Mesenchymal stem cell (in vitro differentiated cells and primary cell): ENCODE data around the gene LRCH4.

ENCODE experiments used
- DNase-seq: peaks from one replicate; pipeline ENCODE4 v3.0.0-alpha.2; 2013
- H2AFZ ChIP-seq: one replicate; pipeline ENCODE4 v1.6.1; 2013; ENCODE audit warnings: low read depth, mild to moderate bottlenecking, control low read depth, inconsistent platforms, low read length, moderate library complexity
- H2AK5ac ChIP-seq: 2 replicates; pipeline ENCODE4 v1.6.1; 2013; ENCODE audit warnings: low read length, moderate library complexity, mild to moderate bottlenecking, inconsistent platforms; ENCODE audit not compliant: severe bottlenecking
- H2BK120ac ChIP-seq: one replicate; pipeline ENCODE4 v1.6.1; 2013; ENCODE audit warnings: low read depth, mild to moderate bottlenecking, inconsistent platforms, low read length, moderate library complexity
- H2BK12ac ChIP-seq, 2 experiments: one replicate each; pipeline ENCODE4 v1.6.1; 2013; ENCODE audit warnings: inconsistent platforms in 2 of 2, low read length in 2 of 2, mild to moderate bottlenecking in 2 of 2, moderate library complexity in 2 of 2, control low read depth in 1 of 2
- H2BK15ac ChIP-seq: one replicate; pipeline ENCODE4 v1.6.1; 2013; ENCODE audit warnings: mild to moderate bottlenecking, low read depth, inconsistent platforms; ENCODE audit not compliant: poor library complexity, severe bottlenecking
- H2BK5ac ChIP-seq: 2 replicates; pipeline ENCODE4 v1.6.1; 2013; ENCODE audit warnings: low read depth, mild to moderate bottlenecking, low read length, control low read depth, inconsistent platforms; ENCODE audit not compliant: poor library complexity, severe bottlenecking
- H3K14ac ChIP-seq, 2 experiments: one replicate each; pipeline ENCODE4 v1.6.1; 2013; ENCODE audit warnings: inconsistent platforms in 2 of 2, low read length in 2 of 2, control low read depth in 1 of 2, mild to moderate bottlenecking in 1 of 2, moderate library complexity in 1 of 2
- H3K18ac ChIP-seq, 2 experiments: one replicate each; pipeline ENCODE4 v1.6.1; 2013; ENCODE audit warnings: inconsistent platforms in 2 of 2, low read length in 2 of 2, control low read depth in 1 of 2, low read depth in 1 of 2, mild to moderate bottlenecking in 1 of 2
- H3K23ac ChIP-seq, 2 experiments: one replicate each; pipeline ENCODE4 v1.6.1; 2013; ENCODE audit warnings: inconsistent platforms in 2 of 2, low read length in 2 of 2, mild to moderate bottlenecking in 2 of 2, moderate library complexity in 2 of 2, control low read depth in 1 of 2
- H3K27ac ChIP-seq: 2 replicates; pipeline ENCODE4 v1.5.1; 2013; ENCODE audit warnings: mild to moderate bottlenecking, moderate library complexity, low read length, control low read depth, inconsistent platforms; ENCODE audit not compliant: poor library complexity, severe bottlenecking
- H3K27me3 ChIP-seq, 2 experiments: 2 replicates each; pipeline versions ENCODE4 v1.6.1 to v1.7.0; 2013; ENCODE audit warnings: low read length in 2 of 2, mild to moderate bottlenecking in 2 of 2, moderate library complexity in 2 of 2, control low read depth in 1 of 2, inconsistent platforms in 1 of 2; ENCODE audit not compliant: control insufficient read depth in 1 of 2, insufficient read depth in 1 of 2
- H3K36me3 ChIP-seq, 2 experiments: 2 replicates each; pipeline versions ENCODE4 v1.6.1 to v1.7.0; 2013; ENCODE audit warnings: low read length in 2 of 2, control low read depth in 1 of 2, inconsistent platforms in 1 of 2, low read depth in 1 of 2, mild to moderate bottlenecking in 1 of 2; ENCODE audit not compliant: insufficient read depth in 2 of 2, control insufficient read depth in 1 of 2
- H3K4ac ChIP-seq, 2 experiments: one replicate each; pipeline ENCODE4 v1.6.1; 2013; ENCODE audit warnings: inconsistent platforms in 2 of 2, low read length in 2 of 2, mild to moderate bottlenecking in 2 of 2, moderate library complexity in 2 of 2, control low read depth in 1 of 2, low read depth in 1 of 2
- H3K4me1 ChIP-seq: 2 replicates; pipeline ENCODE4 v1.6.1; 2013; ENCODE audit warnings: low read depth, low read length, control low read depth; ENCODE audit not compliant: control insufficient read depth, insufficient read depth
- H3K4me2 ChIP-seq: 2 replicates; pipeline ENCODE4 v1.6.1; 2013; ENCODE audit warnings: low read length, mild to moderate bottlenecking, inconsistent platforms; ENCODE audit not compliant: poor library complexity, severe bottlenecking
- H3K4me3 ChIP-seq, 2 experiments: 2 replicates each; pipeline versions ENCODE4 v1.5.1 to v1.7.0; 2013; ENCODE audit warnings: low read length in 2 of 2, mild to moderate bottlenecking in 2 of 2, control low read depth in 1 of 2, low read depth in 1 of 2; ENCODE audit not compliant: insufficient read depth in 1 of 2
- H3K79me1 ChIP-seq: replicated peaks from 2 replicates; pipeline ENCODE4 v1.6.1; 2013; ENCODE audit warnings: mild to moderate bottlenecking, control low read depth, low read length, inconsistent platforms; ENCODE audit not compliant: poor library complexity, severe bottlenecking
- H3K9ac ChIP-seq: 2 replicates; pipeline ENCODE4 v1.7.0; 2013; ENCODE audit warnings: mild to moderate bottlenecking, low read length, moderate library complexity
- H3K9me3 ChIP-seq: 2 replicates; pipeline ENCODE4 v1.7.0; 2013; ENCODE audit warnings: mild to moderate bottlenecking, low read length; ENCODE audit not compliant: control insufficient read depth
- H4K8ac ChIP-seq: one replicate; pipeline ENCODE4 v1.6.1; 2013; ENCODE audit warnings: inconsistent platforms, mild to moderate bottlenecking, low read length, moderate library complexity
- H4K91ac ChIP-seq: one replicate; pipeline ENCODE4 v1.6.1; 2013; ENCODE audit warnings: mild to moderate bottlenecking, low read length, inconsistent platforms
- WGBS: methylation state at CpG from one replicate; pipeline ENCODE4 v1.1.7; 2013; ENCODE audit warnings: mixed read lengths; 5-methylcytosine and 5-hydroxymethylcytosine counted together

LRCH4 gene

GRCh38 chr7:100602889-100603725 lies 17.2 kb upstream of the LRCH4 start:
- H3K18ac ChIP-seq, result peak overlapping the region; percentile 70 to 94
- peak overlapping the region; percentile 97 for H2BK15ac ChIP-seq
- no peaks in the 10 kb centered on the region for H3K9me3 ChIP-seq
- no peaks in the 10 kb centered on the region for H3K27me3 ChIP-seq
- peak overlapping the region; percentile 41 to 86 for H3K14ac ChIP-seq
- peak overlapping the region in 1 of 2 experiments; percentile 92 for H3K4me3 ChIP-seq
- H3K36me3 ChIP-seq, result peaks cover 12 to 29% of the 10 kb centered on the region in 2 experiments
- H2BK5ac ChIP-seq, result no peak overlapping the region
- H2AFZ ChIP-seq, result no peak overlapping the region
- peak overlapping the region; percentile 74 for H3K27ac ChIP-seq
- peak overlapping the region; percentile 97 for H4K91ac ChIP-seq
- H3K4me1 ChIP-seq, result peaks cover 41% of the 10 kb centered on the region
- peak overlapping the region; percentile 81 for H3K4me2 ChIP-seq
- H2BK12ac ChIP-seq, result peak overlapping the region; percentile 89 to 93
- peaks cover 2% of the 10 kb centered on the region for H3K79me1 ChIP-seq
- H3K4ac ChIP-seq, result peak overlapping the region; percentile 52 to 99
- peak overlapping the region; percentile 95 for H4K8ac ChIP-seq
- H3K23ac ChIP-seq, result peak overlapping the region in 1 of 2 experiments; percentile 10
- peak; percentile 72 for DNase-seq
- H3K9ac ChIP-seq, result peak overlapping the region; percentile 88
- 16% methylated on average over 17 of the region's 21 CpGs for WGBS
- peak overlapping the region; percentile 52 for H2AK5ac ChIP-seq
- peak overlapping the region; percentile 99 for H2BK120ac ChIP-seq

DNA sequence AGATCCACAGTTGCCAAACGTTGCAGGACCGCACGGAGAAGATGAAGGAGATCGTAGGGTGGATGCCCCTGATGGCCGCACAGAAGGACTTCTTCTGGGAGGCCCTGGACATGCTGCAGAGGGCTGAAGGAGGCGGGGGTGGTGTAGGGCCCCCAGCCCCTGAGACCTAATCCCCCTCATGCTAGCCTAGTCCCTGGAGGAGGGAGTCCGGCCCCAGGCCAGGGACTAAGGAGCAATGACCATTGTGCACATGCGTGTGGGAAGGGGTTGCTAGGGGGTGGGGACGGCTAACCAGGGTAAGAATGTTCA lies 14.8 kb upstream of the LRCH4 start:
- H3K27me3 ChIP-seq, result no peaks in the 10 kb centered on the region
- H3K9me3 ChIP-seq, result no peaks in the 10 kb centered on the region
- H3K79me1 ChIP-seq, result peaks cover 2% of the 10 kb centered on the region
- peak overlapping the region in 1 of 2 experiments; percentile 4 for H2BK12ac ChIP-seq
- H4K91ac ChIP-seq, result peak overlapping the region; percentile 89
- no peak overlapping the region for H3K9ac ChIP-seq
- H3K4me1 ChIP-seq, result peaks cover 38% of the 10 kb centered on the region
- H3K4me3 ChIP-seq, result no peak overlapping the region
- DNase-seq, result no peak
- peak overlapping the region in 1 of 2 experiments; percentile 9 for H3K4ac ChIP-seq
- H3K4me2 ChIP-seq, result no peak overlapping the region
- H3K23ac ChIP-seq, result peak overlapping the region in 1 of 2 experiments; percentile 34
- H3K14ac ChIP-seq, result no peak overlapping the region
- H2BK5ac ChIP-seq, result no peak overlapping the region
- H3K18ac ChIP-seq, result no peak overlapping the region
- no peak overlapping the region for H2AFZ ChIP-seq
- H3K36me3 ChIP-seq, result peaks cover 6 to 12% of the 10 kb centered on the region in 2 experiments
- 84% methylated on average over 9 of the region's 9 CpGs for WGBS
- H3K27ac ChIP-seq, result no peak overlapping the region
- H2AK5ac ChIP-seq, result no peak overlapping the region
- H2BK120ac ChIP-seq, result no peak overlapping the region
- H4K8ac ChIP-seq, result peak overlapping the region; percentile 75
- peak overlapping the region; percentile 67 for H2BK15ac ChIP-seq

DNA sequence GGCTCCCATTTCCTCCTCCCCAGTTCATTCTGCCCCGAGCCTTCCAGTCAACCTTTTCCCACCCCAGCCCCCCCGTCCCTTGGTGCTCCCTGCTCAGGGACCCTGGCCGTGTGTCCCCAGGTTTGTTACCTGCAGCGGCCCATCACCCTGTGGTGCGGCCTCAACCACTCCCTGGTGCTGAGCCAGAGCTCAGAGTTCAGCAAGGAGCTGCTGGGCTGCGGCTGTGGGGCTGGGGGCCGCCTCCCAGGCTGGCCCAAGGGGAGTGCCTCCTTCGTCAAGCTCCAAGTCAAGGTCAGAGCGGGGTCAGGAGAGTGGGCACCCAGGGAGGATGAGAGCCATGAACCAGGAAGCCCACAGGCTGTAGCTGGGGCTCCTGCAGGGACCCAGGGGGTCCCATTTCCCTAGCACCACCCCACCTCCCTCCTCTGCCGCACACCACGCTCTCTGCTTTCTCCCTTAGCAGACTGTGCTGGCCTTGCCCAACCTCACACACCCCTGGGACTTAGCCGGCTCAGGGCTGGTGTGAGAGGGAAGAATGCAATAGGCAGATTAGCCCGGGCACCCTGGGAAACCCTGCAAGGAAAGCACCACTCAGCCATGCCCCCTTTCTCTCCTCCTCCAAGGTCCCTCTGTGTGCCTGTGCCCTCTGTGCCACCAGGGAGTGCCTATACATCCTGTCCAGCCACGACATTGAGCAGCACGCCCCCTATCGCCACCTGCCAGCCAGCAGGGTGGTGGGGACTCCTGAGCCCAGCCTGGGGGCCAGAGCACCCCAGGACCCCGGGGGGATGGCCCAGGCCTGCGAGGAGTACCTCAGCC lies 14.2 kb upstream of the LRCH4 start:
- peak overlapping the region in 1 of 2 experiments; percentile 21 for H3K18ac ChIP-seq
- peak overlapping the region; percentile 67 for H2BK15ac ChIP-seq
- no peak overlapping the region for H2AK5ac ChIP-seq
- H3K4me1 ChIP-seq, result peaks cover 32% of the 10 kb centered on the region
- 85% methylated on average over 18 of the region's 18 CpGs for WGBS
- no peaks in the 10 kb centered on the region for H3K9me3 ChIP-seq
- peaks cover 2% of the 10 kb centered on the region for H3K79me1 ChIP-seq
- H3K4me3 ChIP-seq, result no peak overlapping the region
- H2BK120ac ChIP-seq, result peak overlapping the region; percentile 49
- peak overlapping the region in 1 of 2 experiments; percentile 64 for H2BK12ac ChIP-seq
- H3K27me3 ChIP-seq, result no peaks in the 10 kb centered on the region
- H3K36me3 ChIP-seq, result peaks cover 1 to 12% of the 10 kb centered on the region in 2 experiments
- peak overlapping the region; percentile 75 for H4K8ac ChIP-seq
- no peak overlapping the region for H3K4me2 ChIP-seq
- no peak overlapping the region for H2BK5ac ChIP-seq
- H3K14ac ChIP-seq, result peak overlapping the region in 1 of 2 experiments; percentile 76
- H3K23ac ChIP-seq, result peak overlapping the region in 1 of 2 experiments; percentile 34
- H3K27ac ChIP-seq, result no peak overlapping the region
- no peak overlapping the region for H3K9ac ChIP-seq
- peak overlapping the region; percentile 9 to 49 for H3K4ac ChIP-seq
- H2AFZ ChIP-seq, result no peak overlapping the region
- DNase-seq, result no peak
- H4K91ac ChIP-seq, result peak overlapping the region; percentile 89

DNA sequence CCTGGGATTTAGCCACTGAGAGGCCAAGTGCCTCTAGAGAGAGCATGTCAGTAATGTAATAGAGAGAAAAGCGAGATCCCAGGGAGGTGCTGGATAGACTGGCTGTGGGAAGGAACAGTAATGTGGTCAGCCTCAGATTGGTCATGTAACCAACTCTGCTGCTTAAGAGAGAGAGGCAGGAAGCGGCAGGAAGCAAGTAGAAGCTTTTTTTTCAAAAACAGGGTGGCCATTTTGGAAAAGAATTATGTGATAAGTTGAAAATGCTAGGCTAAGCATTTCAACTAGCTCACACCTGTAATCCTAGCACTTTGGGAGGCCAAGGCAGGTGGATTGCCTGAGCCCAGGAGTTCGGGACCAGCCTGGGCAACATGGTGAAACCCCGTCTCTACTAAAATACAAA lies 12.5 kb upstream of the LRCH4 start:
- Histone ChIP-seq H3K4me1 (peaks cover 22% of the 10 kb centered on the region), H2BK5ac (no peak overlapping the region), H2AK5ac (no peak overlapping the region), H2BK12ac (no peak overlapping the region), H3K27ac (no peak overlapping the region), H3K9me3 (no peaks in the 10 kb centered on the region), H3K9ac (no peak overlapping the region), H2BK15ac (no peak overlapping the region), H2BK120ac (no peak overlapping the region), H3K23ac (no peak overlapping the region), H3K18ac (peak overlapping the region in 1 of 2 experiments; percentile 70), H3K79me1 (peaks cover 2% of the 10 kb centered on the region), H3K14ac (no peak overlapping the region), H2AFZ (no peak overlapping the region), H4K8ac (no peak overlapping the region), H3K27me3 (no peaks in the 10 kb centered on the region), H3K36me3 (peaks cover 0 to 12% of the 10 kb centered on the region in 2 experiments), H3K4me3 (no peak overlapping the region), H4K91ac (no peak overlapping the region), H3K4ac (no peak overlapping the region), H3K4me2 (no peak overlapping the region)
- peak; percentile 30 for DNase-seq
- 93% methylated on average over 4 of the region's 4 CpGs for WGBS
